GM18520 (cell line): ENCODE data around the gene SEMA5A.
"Not testable (repeated sequence)": the region's sequence is repeated elsewhere in the genome, so short reads cannot be mapped to it uniquely, and the experiment has no call there.

Source experiments
- ATAC-seq: cut with Tn5 transposase; IDR thresholded peaks from one replicate; pipeline ENCODE4 v1.9.1; 2021; ENCODE audit not compliant: unreplicated experiment

The SEMA5A gene

GRCh38 chr5:9401786-9402472 lies 143.9 kb downstream of the SEMA5A start:
- ATAC-seq = no peak

- ATAC-seq = not testable (repeated sequence)
Observed at GRCh38 chr5:9399783-9400182, 146.1 kb downstream of the SEMA5A start.

DNA sequence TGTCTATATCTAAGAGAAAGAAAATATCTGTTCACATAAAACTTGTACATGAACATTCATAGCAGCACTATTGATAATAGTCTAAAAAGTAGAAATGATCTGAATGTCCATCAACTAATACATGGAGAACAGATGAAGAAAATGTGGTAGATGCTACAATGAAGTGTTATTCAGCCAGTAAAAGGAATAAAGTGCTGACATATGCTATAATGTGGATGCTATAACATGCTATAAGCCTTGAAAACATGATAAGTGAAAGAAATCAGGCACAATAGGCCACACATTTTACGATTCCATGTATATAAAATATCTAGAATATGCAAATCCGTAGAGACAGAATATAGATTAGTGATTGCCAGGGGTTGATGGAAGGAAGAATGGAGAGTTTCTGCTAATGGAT lies 146.8 kb downstream of the SEMA5A start:
- ATAC-seq = no peak

- ATAC-seq = no peak
Observed at GRCh38 chr5:9398227-9398626, 147.6 kb downstream of the SEMA5A start.

DNA sequence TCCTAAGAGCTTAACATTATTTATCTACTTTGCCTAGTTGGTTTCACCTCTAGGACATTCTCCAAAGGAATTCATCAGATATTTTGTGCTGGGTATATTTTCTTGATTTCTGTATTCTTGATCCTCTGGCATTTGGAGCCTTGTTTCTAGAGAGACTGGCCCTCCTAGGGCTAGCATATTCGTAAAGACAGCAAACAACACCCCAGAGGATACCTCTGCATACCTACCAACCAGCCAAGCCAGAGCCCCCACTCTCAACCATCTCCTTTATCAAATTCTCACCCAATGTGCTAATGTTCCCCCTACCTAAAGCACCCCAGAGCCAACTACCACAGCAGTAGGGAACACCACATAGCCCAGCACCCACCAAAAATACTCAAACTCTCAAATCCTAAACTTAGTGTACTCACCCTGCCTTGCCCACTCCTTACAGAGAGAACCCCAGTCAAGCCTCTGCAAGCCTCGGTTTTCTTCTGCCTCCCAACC lies 149.5 kb downstream of the SEMA5A start:
- no peak for ATAC-seq

DNA sequence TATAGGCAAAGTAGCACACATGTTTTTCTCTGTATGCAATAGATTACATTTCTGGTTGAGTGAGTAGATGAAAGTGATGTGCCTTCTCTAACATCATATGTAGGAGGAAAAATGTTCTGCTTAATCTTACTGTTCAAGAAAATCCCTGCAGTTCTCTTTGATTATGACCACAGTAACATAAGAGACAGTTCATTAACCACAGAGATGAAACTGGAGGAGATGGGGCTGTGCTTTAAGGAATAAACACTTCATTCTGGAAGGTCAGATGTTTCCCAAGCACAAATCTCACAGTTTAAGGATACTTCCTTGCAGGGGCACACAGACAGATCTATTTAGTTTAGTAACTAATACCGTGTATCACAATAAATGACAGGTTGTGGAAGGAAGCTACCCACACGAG lies 150.2 kb downstream of the SEMA5A start:
- no peak for ATAC-seq

DNA sequence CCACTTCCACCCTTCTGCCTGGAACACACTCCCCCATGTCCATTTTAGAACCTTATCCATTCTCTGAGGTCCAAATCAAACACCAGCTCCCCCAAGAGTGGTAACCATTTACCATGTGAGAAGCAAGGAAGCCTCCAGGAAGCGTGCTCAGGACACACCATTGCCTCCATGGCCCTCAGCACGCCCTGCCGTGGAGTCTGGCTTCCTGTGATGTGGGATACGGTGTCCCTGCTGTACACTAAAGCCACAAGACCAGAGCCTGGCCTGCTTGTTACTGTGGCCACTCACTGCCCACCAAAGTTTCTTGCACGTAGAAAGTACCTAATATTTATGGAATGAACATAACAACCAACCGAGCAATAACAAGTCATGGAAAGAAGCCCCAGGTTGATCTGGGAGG lies 151.7 kb downstream of the SEMA5A start:
- ATAC-seq = no peak

GRCh38 chr5:9392625-9393024 lies 153.2 kb downstream of the SEMA5A start:
- ATAC-seq = no peak

GRCh38 chr5:9391080-9391479 lies 154.8 kb downstream of the SEMA5A start:
- ATAC-seq = no peak

DNA sequence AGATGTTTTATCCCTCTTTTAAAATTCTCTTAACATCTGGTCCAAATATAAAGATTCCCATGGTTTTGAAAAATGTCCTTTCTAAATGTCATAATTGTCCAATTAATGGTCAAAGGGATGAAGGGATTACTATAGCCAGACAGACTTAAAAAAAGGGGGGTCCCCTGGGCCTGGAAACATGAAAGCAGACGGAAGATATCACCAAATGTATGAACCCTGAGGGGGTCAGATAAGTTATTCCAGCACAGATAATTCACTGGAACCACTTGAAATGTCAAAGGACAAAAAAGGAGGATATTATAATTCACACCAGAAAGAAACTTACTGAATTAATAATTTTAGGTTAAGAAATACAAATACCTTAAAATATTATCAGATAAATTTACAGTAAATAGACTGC lies 155.8 kb downstream of the SEMA5A start:
- no peak for ATAC-seq

DNA sequence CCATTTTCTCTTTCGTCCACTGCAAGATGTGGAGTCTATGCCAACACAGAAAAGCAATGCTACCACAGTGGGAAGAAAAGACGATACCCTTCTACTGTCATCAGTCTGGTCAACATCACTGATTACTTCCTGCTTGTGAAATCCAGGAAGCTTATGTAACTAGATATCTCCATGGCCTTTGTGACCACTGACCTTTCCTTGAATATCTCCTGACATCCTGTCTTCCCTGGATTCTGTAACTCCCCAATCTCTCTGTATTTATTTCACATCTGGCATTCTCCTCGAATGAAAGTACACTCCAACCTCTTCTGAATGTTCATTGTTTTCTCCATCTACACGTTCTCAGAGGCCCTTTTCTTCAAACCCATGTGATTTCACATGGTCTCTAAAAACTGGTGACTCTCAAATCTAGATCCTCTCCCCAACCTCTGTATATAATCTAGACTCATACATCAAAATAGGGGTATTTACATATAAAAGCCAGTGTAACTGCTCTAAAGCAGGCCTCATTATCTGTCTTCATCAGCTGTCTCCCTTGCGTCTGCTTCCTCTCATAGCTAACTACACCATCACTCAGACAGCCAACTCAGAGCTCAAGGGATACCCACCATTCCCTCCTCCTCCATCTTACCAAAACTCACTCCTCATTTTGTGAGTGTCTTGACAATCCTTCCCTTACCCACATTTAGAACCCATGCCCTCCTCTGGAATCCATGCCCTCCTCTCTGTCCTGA lies 156.8 kb downstream of the SEMA5A start:
- ATAC-seq = no peak

DNA sequence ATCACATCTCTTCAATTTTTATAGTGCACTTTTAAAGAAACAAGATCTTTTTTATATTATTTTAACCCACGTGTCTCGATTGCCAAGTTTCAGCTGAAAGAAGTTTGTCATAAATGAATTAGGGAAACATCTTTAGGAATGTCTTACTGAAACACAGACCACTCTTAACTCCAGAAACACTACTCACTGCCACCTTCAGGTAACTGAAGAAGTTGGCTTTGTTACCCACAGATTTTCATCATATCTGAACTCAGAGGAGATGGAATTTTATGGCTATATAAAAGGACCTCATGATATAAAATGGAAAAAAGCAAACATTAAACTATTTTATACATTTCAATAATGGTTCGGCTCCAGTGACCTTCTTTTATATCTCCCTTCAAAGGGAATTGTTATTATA lies 158.0 kb downstream of the SEMA5A start:
- ATAC-seq = no peak

- ATAC-seq = no peak
Observed at GRCh38 chr5:9386945-9387344, 158.9 kb downstream of the SEMA5A start.

DNA sequence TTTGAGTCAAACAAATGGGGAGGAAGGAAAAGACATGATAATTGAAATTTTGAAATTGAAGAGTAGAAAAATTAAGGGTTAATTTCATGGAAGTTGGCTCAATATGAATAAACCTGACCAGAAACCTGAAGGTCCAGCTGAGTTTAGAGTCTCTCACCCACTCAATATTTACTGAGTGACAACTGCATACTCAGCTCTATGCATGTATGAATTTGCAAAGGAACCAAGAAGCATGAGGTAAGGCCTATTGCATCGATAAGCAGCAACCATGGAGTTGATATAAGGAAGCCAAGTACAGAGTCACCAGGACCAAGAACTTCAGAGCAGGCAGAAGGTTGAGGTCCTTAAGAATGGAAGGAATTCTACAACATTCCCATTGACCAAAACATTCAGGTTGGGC lies 163.4 kb downstream of the SEMA5A start:
- ATAC-seq = no peak

DNA sequence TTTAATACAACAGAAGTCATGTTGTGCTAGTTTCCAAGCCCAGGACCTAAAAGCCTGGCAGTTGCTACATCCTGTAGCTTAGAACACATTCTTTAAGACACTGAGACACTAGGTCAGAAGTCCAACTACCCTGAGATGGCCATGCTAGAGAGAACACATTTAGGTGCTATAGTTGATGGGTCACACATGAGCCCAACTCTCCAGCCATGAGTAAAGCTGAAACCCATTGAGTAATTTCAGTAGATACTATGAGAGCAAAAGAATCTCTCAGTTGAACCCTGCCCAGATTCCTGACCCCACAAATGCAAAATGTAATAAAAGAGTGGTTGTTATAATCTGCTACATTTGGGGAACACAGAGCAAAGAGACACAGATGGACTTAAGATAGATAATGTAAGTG lies 164.4 kb downstream of the SEMA5A start:
- ATAC-seq = peak; percentile 53

- ATAC-seq = no peak
Observed at GRCh38 chr5:9380109-9380508, 165.8 kb downstream of the SEMA5A start.

DNA sequence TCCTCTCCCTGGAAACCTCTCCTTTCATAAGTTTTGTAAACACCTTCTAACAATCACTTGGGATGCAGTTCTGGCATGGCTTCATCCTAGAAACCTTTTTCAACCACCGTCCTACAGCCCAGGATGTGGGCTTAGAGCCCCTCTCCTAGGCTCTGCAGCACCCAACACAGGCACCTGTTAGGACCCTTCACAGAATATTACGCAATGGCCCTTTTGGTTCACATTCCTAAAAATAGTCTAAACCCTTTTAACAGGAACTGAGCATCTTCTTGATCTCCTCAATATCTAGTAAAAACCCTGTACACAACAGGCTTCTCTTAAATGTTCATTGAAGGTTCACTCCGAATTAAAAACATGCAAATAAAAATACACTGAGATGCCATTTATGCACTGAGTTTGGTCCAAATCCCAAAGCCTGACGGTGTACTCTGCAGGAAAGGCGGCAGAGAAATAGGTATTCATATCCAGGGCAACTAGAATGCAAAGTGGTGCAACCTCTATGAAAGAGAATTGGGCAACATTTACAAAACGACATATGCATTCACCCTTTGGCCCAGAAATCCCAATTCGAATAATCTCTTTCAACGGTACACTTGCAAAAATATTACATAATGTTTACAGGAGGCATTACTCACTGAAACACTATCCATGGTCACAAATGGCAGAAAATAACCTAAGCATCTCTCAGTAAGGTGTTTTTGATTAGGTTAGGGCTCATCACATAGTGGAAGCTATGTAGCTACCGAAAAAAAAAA lies 169.3 kb downstream of the SEMA5A start:
- ATAC-seq = no peak

DNA sequence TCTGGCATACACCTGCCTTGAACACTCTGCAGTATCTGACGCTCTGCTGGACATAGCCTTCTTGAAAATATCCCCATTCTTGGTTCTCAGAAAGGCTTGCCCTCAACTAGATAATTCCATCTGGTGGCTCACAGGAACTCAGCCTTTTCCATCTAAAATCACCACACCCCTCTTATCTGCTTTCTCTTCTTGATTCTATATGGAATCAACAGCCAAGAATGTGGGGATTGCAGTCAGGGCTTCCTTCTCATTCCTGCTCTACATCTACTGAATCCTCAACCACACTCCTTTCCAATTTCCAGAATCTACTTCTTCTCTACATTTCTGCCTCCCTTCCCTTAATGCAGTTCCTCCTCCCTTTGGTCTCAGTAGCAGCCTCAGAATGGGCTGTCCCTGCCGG lies 170.1 kb downstream of the SEMA5A start:
- ATAC-seq = no peak

DNA sequence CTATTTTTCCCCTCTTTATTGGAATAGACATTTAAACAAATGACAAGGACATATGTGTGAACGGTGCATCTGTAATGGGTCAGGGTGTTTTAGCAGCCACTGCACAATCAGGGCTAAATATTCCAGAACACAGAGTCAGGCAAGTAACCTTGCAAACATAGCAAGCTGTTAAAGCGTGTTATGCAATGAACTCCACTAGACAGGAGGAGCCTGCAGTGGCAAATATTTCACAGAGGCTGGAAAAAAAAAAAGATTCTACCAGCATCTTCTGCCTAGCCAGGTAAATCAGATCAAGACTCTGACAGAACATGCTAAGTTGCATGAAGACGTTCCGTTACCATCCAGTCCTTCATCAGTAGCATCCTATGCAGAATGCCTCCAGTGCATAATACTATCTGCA lies 171.8 kb downstream of the SEMA5A start:
- no peak for ATAC-seq

- no peak for ATAC-seq
Observed at GRCh38 chr5:9373571-9373970, 172.3 kb downstream of the SEMA5A start.

DNA sequence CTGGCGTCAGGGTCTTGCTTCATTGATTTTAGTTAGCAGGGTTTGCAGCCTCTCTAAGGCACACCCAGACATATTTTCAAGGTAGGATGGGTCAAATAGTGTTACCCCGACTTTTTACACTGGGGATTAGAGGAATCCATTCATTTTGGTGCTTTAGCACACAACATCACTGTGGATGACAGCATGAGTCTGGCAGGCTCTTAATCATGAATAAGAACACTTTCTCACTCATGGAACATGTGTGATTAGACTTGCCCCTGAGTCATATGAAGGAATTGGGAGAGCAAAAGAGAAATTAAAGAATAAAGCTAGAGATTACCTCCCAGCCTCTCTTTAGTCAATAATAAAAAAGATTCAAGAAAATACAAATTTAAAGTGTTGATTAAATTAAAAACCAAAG lies 175.6 kb downstream of the SEMA5A start:
- ATAC-seq = no peak

GRCh38 chr5:9365512-9365911 lies 180.4 kb downstream of the SEMA5A start:
- no peak for ATAC-seq
